Keratinocyte (primary cell): ENCODE measurements around the gene TGOLN2. TPM values are rescaled to one million over a fixed set of nuclear protein-coding genes. Genes with fewer than 3 reads are reported as not detected.

ENCODE experiments used
- DNase-seq: peaks from one replicate; pipeline ENCODE4 v3.0.0-alpha.2; 2011; ENCODE audit warnings: low read depth, missing footprints, low spot score
- FAIRE-seq: peaks from 2 replicates; lab custom pipeline; 2011; peaks lifted over from hg19 to GRCh38; lab: Jason Lieb, UNC
- H2AFZ ChIP-seq: 2 replicates; pipeline ENCODE4 v1.6.0; 2012; ENCODE audit warnings: low read length, control low read depth, inconsistent platforms; ENCODE audit not compliant: control insufficient read depth
- H3K27ac ChIP-seq: 2 replicates; pipeline ENCODE4 v1.5.1; 2011; ENCODE audit warnings: low read length; ENCODE audit not compliant: control insufficient read depth, insufficient read depth
- H3K27me3 ChIP-seq: 3 replicates; pipeline ENCODE4 v1.6.0; 2011; ENCODE audit warnings: low read length; ENCODE audit not compliant: control insufficient read depth, insufficient read depth; ENCODE audit errors: extremely low read depth
- H3K36me3 ChIP-seq, 2 experiments: 2 replicates in 1 of 2; 3 replicates in 1 of 2; pipeline ENCODE4 v1.5.1; 2011; ENCODE audit warnings: low read length in 2 of 2, mild to moderate bottlenecking in 1 of 2; ENCODE audit not compliant: control insufficient read depth in 2 of 2, insufficient read depth in 2 of 2; ENCODE audit errors: extremely low read depth in 1 of 2
- H3K4me1 ChIP-seq: 3 replicates; pipeline ENCODE4 v1.5.1; 2011; ENCODE audit warnings: low read length; ENCODE audit not compliant: control insufficient read depth, insufficient read depth; ENCODE audit errors: extremely low read depth
- H3K4me2 ChIP-seq: 3 replicates; pipeline ENCODE4 v1.6.0; 2011; ENCODE audit warnings: low read depth, low read length; ENCODE audit not compliant: control insufficient read depth, insufficient read depth; ENCODE audit errors: extremely low read depth
- H3K4me3 ChIP-seq, 3 experiments: fragments of 200-600 bp in 1 of 3; sonication (generic) in 1 of 3; 2 replicates in 2 of 3; 3 replicates in 1 of 3; pipeline ENCODE4 v1.5.1; 2011 to 2016; ENCODE audit warnings: low read length in 3 of 3, mild to moderate bottlenecking in 3 of 3, control low read depth in 2 of 3, inconsistent platforms in 1 of 3, low read depth in 1 of 3, mixed read lengths in 1 of 3, mixed run types in 1 of 3, moderate library complexity in 1 of 3; ENCODE audit not compliant: control insufficient read depth in 2 of 3, insufficient read depth in 2 of 3; ENCODE audit errors: extremely low read depth in 1 of 3
- H3K79me2 ChIP-seq: 2 replicates; pipeline ENCODE4 v1.6.0; 2012; ENCODE audit warnings: low read length; ENCODE audit not compliant: control insufficient read depth, insufficient read depth
- H3K9ac ChIP-seq: 3 replicates; pipeline ENCODE4 v1.6.0; 2011; ENCODE audit warnings: low read length; ENCODE audit not compliant: control insufficient read depth, insufficient read depth; ENCODE audit errors: extremely low read depth
- H3K9me1 ChIP-seq: 3 replicates; pipeline ENCODE4 v1.6.0; 2011; ENCODE audit warnings: low read length; ENCODE audit not compliant: control insufficient read depth, insufficient read depth; ENCODE audit errors: extremely low read depth
- H3K9me3 ChIP-seq: 2 replicates; pipeline ENCODE4 v1.5.1; 2012; ENCODE audit warnings: low read depth, low read length; ENCODE audit not compliant: control insufficient read depth
- H4K20me1 ChIP-seq: 3 replicates; pipeline ENCODE4 v1.6.0; 2011; ENCODE audit warnings: low read length; ENCODE audit not compliant: control insufficient read depth, insufficient read depth; ENCODE audit errors: extremely low read depth
- CTCF ChIP-seq, 3 experiments: IDR thresholded peaks in 1 of 3; conservative IDR thresholded peaks in 1 of 3; optimal IDR thresholded peaks in 1 of 3; 2 replicates in 2 of 3; 3 replicates in 1 of 3; pipeline versions ENCODE3 to v1.5.1; 2011; ENCODE audit warnings: low read length in 3 of 3, mild to moderate bottlenecking in 3 of 3, moderate library complexity in 2 of 3, control low read depth in 1 of 3, inconsistent platforms in 1 of 3; ENCODE audit not compliant: insufficient read depth in 2 of 3; ENCODE audit errors: extremely low read depth in 1 of 3
- EZH2 ChIP-seq: IDR thresholded peaks from one replicate; pipeline ENCODE4 v1.6.1; 2012; ENCODE audit warnings: inconsistent platforms, mild to moderate bottlenecking, low read length, moderate library complexity
- dilution Hi-C: fragments of 300-500 bp; cut with MboI; formaldehyde crosslinking; loops from one replicate; pipeline ENCODE4 v1.7.0; 2020; ENCODE audit warnings: low sequenced_read_pairs; ENCODE audit not compliant: extremely low pct_ligation_motif_present
- polyA plus RNA-seq, 5 experiments: library from polyadenylated mRNA; depleted of rRNA in 3 of 5; stranded (reverse) in 3 of 5; stranded (forward) in 1 of 5; unstranded in 1 of 5; fragments of >200 nt; gene quantifications; 1 replicate in 1 of 5; 2 replicates in 3 of 5; 3 replicates in 1 of 5; pipeline versions ENCODE4 v1.2.1 to v1.2.3, GENCODE V29; 2011 to 2012; ENCODE audit warnings: missing spikeins in 2 of 5, low read depth in 1 of 5, low replicate concordance in 1 of 5

Gene TGOLN2
- polyA plus RNA-seq, 1 donor (not counting 4 experiments of a cell fraction or from before 2014, with no cell fraction given): 43.3 TPM

DNA sequence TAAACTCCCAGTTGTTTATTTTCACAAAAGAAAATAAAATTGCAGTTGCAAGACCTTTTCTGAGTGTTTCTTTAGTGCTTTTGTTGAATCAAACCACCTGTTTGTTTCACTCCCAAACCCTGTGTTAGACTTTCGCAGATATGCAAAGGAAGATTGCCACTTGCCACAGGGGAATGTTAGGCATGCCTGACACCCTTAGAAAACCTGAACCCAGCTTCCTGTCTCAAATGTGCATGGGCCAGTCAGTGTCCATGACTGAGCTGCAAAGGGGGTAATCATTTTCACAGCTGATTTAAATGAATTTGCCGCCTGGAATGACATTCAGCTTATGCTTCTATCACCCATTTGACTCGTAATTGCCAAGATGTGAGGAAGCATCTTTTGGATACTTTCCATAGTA lies 17.5 kb downstream of the TGOLN2 start:
- Histone ChIP-seq H2AFZ (no peak overlapping the region), H3K79me2 (no peaks in the 10 kb centered on the region), H3K4me2 (no peak overlapping the region), H3K4me1 (peaks cover 12% of the 10 kb centered on the region), H3K9ac (no peak overlapping the region), H3K4me3 (no peak overlapping the region), H4K20me1 (no peaks in the 10 kb centered on the region), H3K9me3 (no peaks in the 10 kb centered on the region), H3K9me1 (no peaks in the 10 kb centered on the region), H3K36me3 (peaks cover 0 to 24% of the 10 kb centered on the region in 2 experiments), H3K27me3 (no peaks in the 10 kb centered on the region), H3K27ac (no peak overlapping the region)
- dilution Hi-C loops: loop anchor here (10.0 kb wide), 1 partner anchor 54 kb away; no protein-coding TSS in a partner anchor
- no peak for DNase-seq
- no peak for FAIRE-seq
- TF ChIP-seq EZH2: no peak
- no peak for TF ChIP-seq CTCF (optimal IDR thresholded peaks at IDR 0.05 in 1 of 3, IDR thresholded peaks at IDR 0.05 in 1 of 3, conservative IDR thresholded peaks at IDR 0.05 in 1 of 3; ENCODE audit: extremely low read depth in 1 of 3, insufficient read depth in 2 of 3, low read length in 3 of 3)

GRCh38 chr2:85309699-85310321 lies 18.0 kb downstream of the TGOLN2 start:
- H4K20me1 ChIP-seq: no peaks in the 10 kb centered on the region
- dilution Hi-C loops: loop anchor here (10.0 kb wide), 1 partner anchor 55 kb away; no protein-coding TSS in a partner anchor
- no peak for FAIRE-seq
- no peak overlapping the region for H3K4me2 ChIP-seq
- H3K4me3 ChIP-seq: no peak overlapping the region
- H3K79me2 ChIP-seq: no peaks in the 10 kb centered on the region
- no peak overlapping the region for H3K27ac ChIP-seq
- TF ChIP-seq EZH2 (no peak), CTCF (optimal IDR thresholded peaks at IDR 0.05 in 1 of 3, IDR thresholded peaks at IDR 0.05 in 1 of 3, conservative IDR thresholded peaks at IDR 0.05 in 1 of 3; ENCODE audit: extremely low read depth in 1 of 3, insufficient read depth in 2 of 3, low read length in 3 of 3) (no peak)
- H2AFZ ChIP-seq: no peak overlapping the region
- H3K9me1 ChIP-seq: no peaks in the 10 kb centered on the region
- no peak for DNase-seq
- no peaks in the 10 kb centered on the region for H3K27me3 ChIP-seq
- peaks cover 0 to 24% of the 10 kb centered on the region in 2 experiments for H3K36me3 ChIP-seq
- H3K9ac ChIP-seq: no peak overlapping the region
- H3K4me1 ChIP-seq: peaks cover 12% of the 10 kb centered on the region
- H3K9me3 ChIP-seq: no peaks in the 10 kb centered on the region
